ENCODE results near the gene ACACB.

ACACB gene

GRCh38 chr12:109308534-109309380 is 192.4 kb downstream of the ACACB start, which contains the start of gene FOXN4:
Gene FOXN4, minus strand, starts transcription at chr12:109309284. Its CDS starts 963 bp downstream, at chr12:109308321.
- FAIRE-seq: no peak
- no peak for DNase-seq (ENCODE audit: insufficient read length, low spot score)

DNA sequence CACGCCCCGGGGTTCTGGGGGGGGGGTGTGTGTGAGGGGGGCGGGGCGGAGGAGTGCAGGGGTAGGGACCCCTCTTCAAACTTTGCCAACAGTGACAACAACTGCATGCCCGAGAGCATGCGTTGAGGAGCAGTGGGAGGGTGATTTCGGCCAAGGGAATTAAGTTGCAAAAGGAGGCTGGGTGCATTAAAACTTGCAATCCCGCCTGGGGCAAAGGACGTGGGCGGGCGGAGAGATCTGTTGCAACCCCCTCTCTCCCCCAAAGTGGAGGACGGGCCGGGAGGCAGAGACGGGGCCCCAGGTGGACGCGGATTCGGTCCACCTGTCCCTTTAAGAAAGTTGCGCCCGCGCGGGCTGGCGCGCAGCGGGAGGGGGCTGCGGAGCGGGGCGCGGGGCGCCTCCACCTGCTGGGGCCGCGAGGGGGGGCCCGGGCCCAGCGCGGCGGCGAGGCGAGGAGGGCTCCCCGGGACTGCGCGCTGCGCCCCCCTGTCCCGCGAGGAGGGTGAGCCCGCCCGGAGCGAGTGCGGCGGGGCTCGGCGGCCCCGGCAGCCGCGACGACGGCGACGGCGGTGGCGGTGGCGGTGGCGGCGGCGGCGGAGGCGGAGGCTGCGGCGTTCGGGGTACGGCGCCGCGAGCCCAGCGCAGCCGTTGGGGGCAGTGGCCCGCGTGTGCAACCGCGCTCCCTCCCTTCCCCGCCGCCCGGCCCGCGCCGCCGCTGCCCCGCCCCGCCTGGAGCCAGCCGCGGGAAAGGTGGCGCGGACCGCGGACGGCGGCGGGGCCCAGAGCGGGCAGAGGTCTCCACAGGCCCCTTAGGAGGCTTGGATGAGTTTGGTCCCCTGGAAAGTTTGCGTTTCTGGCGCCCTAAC is 193.2 kb downstream of the ACACB start:
- DNase-seq (ENCODE audit: insufficient read length, low spot score) (no peak), FAIRE-seq (no peak)
- TF ChIP-seq, protein P1, sequence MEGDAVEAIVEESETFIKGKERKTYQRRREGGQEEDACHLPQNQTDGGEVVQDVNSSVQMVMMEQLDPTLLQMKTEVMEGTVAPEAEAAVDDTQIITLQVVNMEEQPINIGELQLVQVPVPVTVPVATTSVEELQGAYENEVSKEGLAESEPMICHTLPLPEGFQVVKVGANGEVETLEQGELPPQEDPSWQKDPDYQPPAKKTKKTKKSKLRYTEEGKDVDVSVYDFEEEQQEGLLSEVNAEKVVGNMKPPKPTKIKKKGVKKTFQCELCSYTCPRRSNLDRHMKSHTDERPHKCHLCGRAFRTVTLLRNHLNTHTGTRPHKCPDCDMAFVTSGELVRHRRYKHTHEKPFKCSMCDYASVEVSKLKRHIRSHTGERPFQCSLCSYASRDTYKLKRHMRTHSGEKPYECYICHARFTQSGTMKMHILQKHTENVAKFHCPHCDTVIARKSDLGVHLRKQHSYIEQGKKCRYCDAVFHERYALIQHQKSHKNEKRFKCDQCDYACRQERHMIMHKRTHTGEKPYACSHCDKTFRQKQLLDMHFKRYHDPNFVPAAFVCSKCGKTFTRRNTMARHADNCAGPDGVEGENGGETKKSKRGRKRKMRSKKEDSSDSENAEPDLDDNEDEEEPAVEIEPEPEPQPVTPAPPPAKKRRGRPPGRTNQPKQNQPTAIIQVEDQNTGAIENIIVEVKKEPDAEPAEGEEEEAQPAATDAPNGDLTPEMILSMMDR (IDR thresholded peaks at IDR 0.05; ENCODE audit: insufficient read depth, missing control alignments): no peak

More at GRCh38 chr12:109308534-109309380, 192.4 kb downstream of the ACACB start, which contains the start of gene FOXN4:
- TF ChIP-seq, protein P1 (IDR thresholded peaks at IDR 0.05; ENCODE audit: insufficient read depth, missing control alignments): no peak

- TF ChIP-seq, protein P1 (IDR thresholded peaks at IDR 0.05; ENCODE audit: insufficient read depth, missing control alignments): no peak
- peak; percentile 73 for FAIRE-seq
- peak; percentile 19 for DNase-seq (ENCODE audit: insufficient read length, low spot score)
Observed at GRCh38 chr12:109310247-109311125, 194.1 kb downstream of the ACACB start.
